Astrocyte of the spinal cord (primary cell): ENCODE data around the gene PLEKHO1.
"Not testable (repeated sequence)": the region's sequence is repeated elsewhere in the genome, so short reads cannot be mapped to it uniquely, and the experiment has no call there.

Experiments
- DNase-seq: peaks from one replicate; pipeline ENCODE4 v3.0.0; 2011; ENCODE audit warnings: low read depth, low spot score
- H3K4me3 ChIP-seq: 2 replicates; pipeline ENCODE4 v1.5.1; 2011; ENCODE audit warnings: low read depth, mild to moderate bottlenecking, low read length, moderate library complexity
- in situ Hi-C: cut with HindIII; loops from 2 replicates; pipeline ENCODE4 v1.10.0; 2017; ENCODE audit warnings: low sequenced_read_pairs
- TF ChIP-seq, protein P1 (sequence below): IDR thresholded peaks from 2 replicates; pipeline ENCODE4 v1.5.1; 2012; ENCODE audit warnings: low read depth, mild to moderate bottlenecking, low read length, inconsistent platforms

PLEKHO1 gene

DNA sequence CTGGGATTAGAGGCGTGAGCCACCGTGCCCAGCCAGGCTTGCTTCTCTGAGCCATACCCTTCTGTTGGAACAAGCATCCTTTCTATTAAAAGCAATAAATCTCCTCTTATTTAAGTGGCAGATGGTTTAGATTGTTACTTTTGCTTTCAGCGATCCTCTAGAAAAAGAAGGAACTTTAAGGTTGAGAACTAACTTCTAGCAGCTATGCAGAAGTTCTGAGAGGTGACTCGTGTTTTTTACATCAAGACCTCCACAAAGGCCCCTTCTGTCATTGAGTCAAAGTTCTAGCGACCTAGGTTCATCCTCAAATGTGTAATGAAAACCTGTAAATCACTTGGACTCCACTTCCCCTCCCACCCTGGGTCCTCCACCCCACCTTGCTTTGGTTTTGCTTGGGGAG lies 30.8 kb downstream of the PLEKHO1 start:
- in situ Hi-C loops = no loop called here
- H3K4me3 ChIP-seq = no peak overlapping the region
- TF ChIP-seq, protein P1, sequence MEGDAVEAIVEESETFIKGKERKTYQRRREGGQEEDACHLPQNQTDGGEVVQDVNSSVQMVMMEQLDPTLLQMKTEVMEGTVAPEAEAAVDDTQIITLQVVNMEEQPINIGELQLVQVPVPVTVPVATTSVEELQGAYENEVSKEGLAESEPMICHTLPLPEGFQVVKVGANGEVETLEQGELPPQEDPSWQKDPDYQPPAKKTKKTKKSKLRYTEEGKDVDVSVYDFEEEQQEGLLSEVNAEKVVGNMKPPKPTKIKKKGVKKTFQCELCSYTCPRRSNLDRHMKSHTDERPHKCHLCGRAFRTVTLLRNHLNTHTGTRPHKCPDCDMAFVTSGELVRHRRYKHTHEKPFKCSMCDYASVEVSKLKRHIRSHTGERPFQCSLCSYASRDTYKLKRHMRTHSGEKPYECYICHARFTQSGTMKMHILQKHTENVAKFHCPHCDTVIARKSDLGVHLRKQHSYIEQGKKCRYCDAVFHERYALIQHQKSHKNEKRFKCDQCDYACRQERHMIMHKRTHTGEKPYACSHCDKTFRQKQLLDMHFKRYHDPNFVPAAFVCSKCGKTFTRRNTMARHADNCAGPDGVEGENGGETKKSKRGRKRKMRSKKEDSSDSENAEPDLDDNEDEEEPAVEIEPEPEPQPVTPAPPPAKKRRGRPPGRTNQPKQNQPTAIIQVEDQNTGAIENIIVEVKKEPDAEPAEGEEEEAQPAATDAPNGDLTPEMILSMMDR = no peak

DNA sequence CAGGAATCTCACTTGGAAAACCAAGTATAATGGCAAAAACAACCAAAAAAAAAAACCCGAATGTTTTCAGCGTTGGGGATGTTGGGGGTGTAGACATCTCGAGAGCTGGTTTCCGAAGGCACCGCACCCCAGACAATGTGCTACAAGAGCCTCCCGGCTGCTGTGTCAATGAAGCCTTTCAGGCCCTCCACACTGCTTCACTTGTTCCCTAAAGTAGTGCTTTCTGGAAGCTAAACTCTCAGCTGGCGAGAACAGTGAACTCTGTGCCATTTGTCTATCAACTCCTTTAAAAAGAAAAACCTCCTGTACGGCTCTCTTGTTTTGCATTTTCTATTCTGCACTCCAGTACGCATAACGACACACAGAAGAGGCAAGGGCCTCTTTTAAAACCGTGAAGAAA lies 32.5 kb downstream of the PLEKHO1 start:
- no peak overlapping the region for H3K4me3 ChIP-seq
- TF ChIP-seq, protein P1 = no peak
- in situ Hi-C loops = no loop called here
- DNase-seq = no peak

More for the DNA sequence above, 30.8 kb downstream of the PLEKHO1 start:
- no peak for DNase-seq

DNA sequence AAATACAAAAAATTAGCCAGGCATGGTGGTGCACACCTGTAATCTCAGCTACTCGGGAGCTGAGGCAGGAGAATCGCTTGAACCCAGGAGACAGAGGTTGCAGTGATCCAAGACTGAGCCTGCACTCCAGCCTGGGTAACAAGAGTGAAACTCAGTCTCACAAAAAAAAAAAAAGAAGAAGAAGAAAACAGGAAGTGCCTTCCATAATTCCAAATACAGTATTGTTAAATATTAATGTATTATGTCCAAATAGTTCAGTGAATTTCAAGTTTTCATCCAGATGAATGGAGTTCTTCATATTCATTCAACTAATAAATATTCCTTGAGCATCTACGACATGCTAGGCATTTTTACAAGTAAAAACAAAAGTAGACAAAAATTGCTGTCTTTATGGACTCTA lies 33.3 kb downstream of the PLEKHO1 start:
- no peak for DNase-seq
- TF ChIP-seq, protein P1 = no peak
- H3K4me3 ChIP-seq = no peak overlapping the region
- in situ Hi-C loops = no loop called here

DNA sequence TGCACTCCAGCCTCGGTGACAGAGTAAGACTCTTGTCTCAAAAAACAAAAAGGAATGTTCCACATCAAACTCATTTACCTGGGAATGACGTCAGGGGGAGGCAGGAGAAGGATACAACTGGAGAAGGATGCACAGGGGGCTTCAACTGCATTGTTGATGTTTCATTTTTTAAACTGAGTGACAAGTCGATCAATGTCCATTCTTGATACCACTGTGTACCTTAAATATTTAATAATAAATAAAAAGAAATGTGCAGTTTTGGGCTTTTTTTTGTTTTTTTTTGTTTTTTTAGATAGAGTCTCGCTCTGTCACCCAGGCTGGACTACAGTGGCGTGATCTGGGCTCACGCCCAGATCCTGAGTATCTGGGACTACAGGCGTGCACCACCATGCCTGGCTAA lies 35.8 kb downstream of the PLEKHO1 start:
- H3K4me3 ChIP-seq = no peak overlapping the region
- no peak for DNase-seq
- in situ Hi-C loops = no loop called here
- TF ChIP-seq, protein P1 = no peak

DNA sequence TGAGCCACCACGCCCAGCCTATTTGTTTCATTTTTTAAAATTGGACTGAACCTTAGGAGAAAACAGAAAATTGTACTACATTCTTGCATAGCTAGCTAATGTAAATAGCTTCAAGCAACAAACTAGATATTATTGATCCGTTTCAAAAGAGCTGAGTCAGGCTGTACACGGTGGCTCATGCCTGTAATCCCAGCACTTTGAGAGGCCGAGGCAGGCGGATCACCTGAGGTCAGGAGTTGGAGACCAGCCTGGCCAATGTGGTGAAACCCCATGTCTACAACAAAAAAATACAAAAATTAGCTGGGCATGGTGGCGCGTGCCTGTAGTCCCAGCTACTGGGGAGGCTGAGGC lies 36.7 kb downstream of the PLEKHO1 start:
- H3K4me3 ChIP-seq, in situ Hi-C loops, DNase-seq: not testable (repeated sequence)

DNA sequence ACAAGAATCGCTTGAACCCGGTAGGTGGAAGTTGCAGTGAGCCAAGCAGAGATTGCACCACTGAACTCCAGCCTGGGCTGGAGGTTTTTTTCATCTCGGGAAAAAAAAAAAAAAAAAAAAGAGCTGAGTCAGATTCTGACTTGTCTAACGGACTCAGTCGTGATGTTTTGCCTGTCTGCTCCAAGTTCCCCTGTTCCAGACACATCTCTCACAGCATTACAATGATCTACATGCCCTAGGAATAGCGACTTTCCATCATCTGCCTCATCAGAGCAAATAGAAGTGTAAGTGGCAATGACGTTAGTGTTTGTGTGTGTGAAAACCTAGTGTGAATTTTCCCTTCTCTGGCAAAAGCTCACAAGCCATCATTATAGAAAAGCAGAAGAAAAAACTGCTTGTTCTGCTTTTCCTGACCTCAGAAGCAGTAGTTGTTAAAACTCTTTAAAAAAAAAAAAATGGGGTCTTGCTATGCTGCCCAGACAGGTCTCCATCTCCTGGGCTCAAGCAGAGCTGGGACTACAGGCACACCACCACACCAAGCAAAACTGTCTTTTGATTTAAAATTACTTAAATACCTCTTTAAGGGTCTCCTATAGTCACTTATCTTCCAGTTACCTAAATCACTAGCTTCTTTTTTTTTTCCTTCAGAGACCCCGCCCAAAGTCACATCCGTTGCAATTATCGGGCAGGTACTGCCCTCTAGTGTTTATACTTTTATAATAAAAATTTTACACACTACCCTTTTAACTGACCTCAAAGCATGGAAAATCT lies 37.3 kb downstream of the PLEKHO1 start:
- DNase-seq = peak; percentile 69
- in situ Hi-C loops = no loop called here

DNA sequence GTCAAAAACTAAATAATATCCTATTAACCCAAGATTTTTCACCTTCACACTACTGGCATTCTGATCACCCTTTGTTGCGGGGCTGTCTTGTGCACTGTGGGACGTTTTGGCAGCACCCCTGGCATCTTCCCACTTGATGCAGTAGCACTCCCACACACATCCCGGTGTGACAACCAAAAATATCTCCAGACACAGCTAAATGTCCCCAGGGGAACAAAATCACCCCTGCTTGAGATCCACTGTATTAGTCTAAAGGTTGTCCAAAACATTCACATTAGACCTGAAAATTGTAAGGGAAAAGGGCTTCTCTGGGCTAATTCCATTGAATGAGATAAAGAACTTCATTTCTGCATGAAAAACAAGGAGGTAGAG lies 37.8 kb downstream of the PLEKHO1 start:
- TF ChIP-seq, protein P1 = no peak
- in situ Hi-C loops = no loop called here
- H3K4me3 ChIP-seq = no peak overlapping the region
- DNase-seq = no peak

More for the DNA sequence above, 37.3 kb downstream of the PLEKHO1 start:
- H3K4me3 ChIP-seq = no peak overlapping the region
- TF ChIP-seq, protein P1 = peak; percentile 22
